HG03025 (cell line): Measurements from ENCODE around the gene AVL9.
A peak's percentile ranks its signal among the peaks of the same experiment; 100 is the strongest.
"Not testable (repeated sequence)": the region's sequence is repeated elsewhere in the genome, so short reads cannot be mapped to it uniquely, and the experiment has no call there.

Experiments
- ATAC-seq: cut with Tn5 transposase; IDR thresholded peaks from one replicate; pipeline ENCODE4 v1.9.1; 2021; ENCODE audit warnings: mild to moderate bottlenecking, moderate library complexity; ENCODE audit not compliant: unreplicated experiment, low FRiP score

AVL9 gene

GRCh38 chr7:32494946-32495297 lies 367 bp upstream of the AVL9 start:
- peak; percentile 2 for ATAC-seq

- ATAC-seq, result no peak
Observed at GRCh38 chr7:32496052-32496813, 944 bp downstream of the AVL9 start.

- ATAC-seq, result not testable (repeated sequence)
Observed at GRCh38 chr7:32499755-32500154, 4.5 kb downstream of the AVL9 start.

GRCh38 chr7:32500216-32500615 lies 4.9 kb downstream of the AVL9 start:
- not testable (repeated sequence) for ATAC-seq

- ATAC-seq, result peak; percentile 62
Observed at GRCh38 chr7:32500922-32501341, 5.6 kb downstream of the AVL9 start.

- no peak for ATAC-seq
Observed at GRCh38 chr7:32501522-32501921, 6.2 kb downstream of the AVL9 start.

GRCh38 chr7:32502728-32503127 lies 7.4 kb downstream of the AVL9 start:
- no peak for ATAC-seq

GRCh38 chr7:32506266-32507054 lies 11.2 kb downstream of the AVL9 start:
- no peak for ATAC-seq

- ATAC-seq, result no peak
Observed at GRCh38 chr7:32507414-32507813, 12.1 kb downstream of the AVL9 start.

GRCh38 chr7:32511791-32512190 lies 16.5 kb downstream of the AVL9 start:
- ATAC-seq, result no peak

GRCh38 chr7:32513210-32513609 lies 17.9 kb downstream of the AVL9 start:
- ATAC-seq, result no peak

- peak; percentile 75 for ATAC-seq
Observed at GRCh38 chr7:32515890-32516550, 20.7 kb downstream of the AVL9 start.

- no peak for ATAC-seq
Observed at GRCh38 chr7:32516551-32517100, 21.3 kb downstream of the AVL9 start.

GRCh38 chr7:32518534-32519140 lies 23.3 kb downstream of the AVL9 start:
- ATAC-seq, result no peak

GRCh38 chr7:32519763-32520162 lies 24.5 kb downstream of the AVL9 start:
- ATAC-seq, result no peak

- ATAC-seq, result no peak
Observed at GRCh38 chr7:32522746-32523530, 27.6 kb downstream of the AVL9 start.

- no peak for ATAC-seq
Observed at GRCh38 chr7:32524631-32525030, 29.3 kb downstream of the AVL9 start.

GRCh38 chr7:32525839-32526238 lies 30.6 kb downstream of the AVL9 start:
- no peak for ATAC-seq

GRCh38 chr7:32531402-32531801 lies 36.1 kb downstream of the AVL9 start:
- no peak for ATAC-seq

GRCh38 chr7:32532086-32532485 lies 36.8 kb downstream of the AVL9 start:
- no peak for ATAC-seq
